GM12801 (cell line): ENCODE measurements around the gene TRMT6.

Experiments
- TF ChIP-seq, protein P1 (sequence below): IDR thresholded peaks from one replicate; pipeline ENCODE4 v1.5.1; 2011; ENCODE audit warnings: control low read depth; ENCODE audit not compliant: insufficient read length; ENCODE audit errors: extremely low read depth

Gene TRMT6

GRCh38 chr20:5895626-5896025, 54.7 kb downstream of the TRMT6 start:
- TF ChIP-seq, protein P1, sequence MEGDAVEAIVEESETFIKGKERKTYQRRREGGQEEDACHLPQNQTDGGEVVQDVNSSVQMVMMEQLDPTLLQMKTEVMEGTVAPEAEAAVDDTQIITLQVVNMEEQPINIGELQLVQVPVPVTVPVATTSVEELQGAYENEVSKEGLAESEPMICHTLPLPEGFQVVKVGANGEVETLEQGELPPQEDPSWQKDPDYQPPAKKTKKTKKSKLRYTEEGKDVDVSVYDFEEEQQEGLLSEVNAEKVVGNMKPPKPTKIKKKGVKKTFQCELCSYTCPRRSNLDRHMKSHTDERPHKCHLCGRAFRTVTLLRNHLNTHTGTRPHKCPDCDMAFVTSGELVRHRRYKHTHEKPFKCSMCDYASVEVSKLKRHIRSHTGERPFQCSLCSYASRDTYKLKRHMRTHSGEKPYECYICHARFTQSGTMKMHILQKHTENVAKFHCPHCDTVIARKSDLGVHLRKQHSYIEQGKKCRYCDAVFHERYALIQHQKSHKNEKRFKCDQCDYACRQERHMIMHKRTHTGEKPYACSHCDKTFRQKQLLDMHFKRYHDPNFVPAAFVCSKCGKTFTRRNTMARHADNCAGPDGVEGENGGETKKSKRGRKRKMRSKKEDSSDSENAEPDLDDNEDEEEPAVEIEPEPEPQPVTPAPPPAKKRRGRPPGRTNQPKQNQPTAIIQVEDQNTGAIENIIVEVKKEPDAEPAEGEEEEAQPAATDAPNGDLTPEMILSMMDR, result no peak

DNA sequence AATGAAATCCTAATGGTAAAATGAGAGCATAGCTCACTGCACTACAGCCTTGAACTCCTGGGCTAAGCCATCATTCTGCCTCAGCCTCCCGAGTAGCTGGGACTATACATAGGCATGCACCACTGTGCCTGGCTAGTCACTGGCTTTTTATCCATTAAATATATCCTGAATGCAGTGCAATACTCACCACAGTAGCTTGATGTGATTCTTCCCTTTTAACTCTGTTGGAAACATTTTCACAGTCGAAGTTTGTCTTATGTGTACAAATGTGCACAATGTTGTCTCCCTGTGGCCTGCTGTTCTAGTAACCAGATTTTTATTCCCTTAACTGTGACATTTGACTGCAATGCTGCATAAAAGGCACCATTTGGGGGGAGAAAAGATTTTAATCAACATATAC, 56.7 kb downstream of the TRMT6 start:
- TF ChIP-seq, protein P1, result no peak

DNA sequence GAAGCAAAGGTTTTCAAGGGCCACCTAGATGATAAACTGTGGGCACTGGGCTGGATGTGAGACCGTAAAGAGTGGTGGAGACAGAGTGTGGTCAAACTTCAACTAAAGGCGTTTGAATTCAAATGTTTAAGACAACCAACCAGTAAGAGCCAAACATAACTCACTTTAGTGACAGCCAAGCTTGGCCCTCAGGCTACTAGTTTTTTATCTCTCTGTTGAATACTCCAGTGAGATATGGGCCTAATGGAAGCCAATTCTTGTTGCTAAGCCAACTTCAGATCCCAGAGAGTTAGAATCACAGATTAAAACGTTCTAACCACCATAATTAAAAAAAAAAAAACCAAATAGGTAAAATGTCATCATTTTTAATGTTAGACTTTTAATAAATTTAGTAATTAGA, 57.3 kb downstream of the TRMT6 start:
- TF ChIP-seq, protein P1, result no peak

DNA sequence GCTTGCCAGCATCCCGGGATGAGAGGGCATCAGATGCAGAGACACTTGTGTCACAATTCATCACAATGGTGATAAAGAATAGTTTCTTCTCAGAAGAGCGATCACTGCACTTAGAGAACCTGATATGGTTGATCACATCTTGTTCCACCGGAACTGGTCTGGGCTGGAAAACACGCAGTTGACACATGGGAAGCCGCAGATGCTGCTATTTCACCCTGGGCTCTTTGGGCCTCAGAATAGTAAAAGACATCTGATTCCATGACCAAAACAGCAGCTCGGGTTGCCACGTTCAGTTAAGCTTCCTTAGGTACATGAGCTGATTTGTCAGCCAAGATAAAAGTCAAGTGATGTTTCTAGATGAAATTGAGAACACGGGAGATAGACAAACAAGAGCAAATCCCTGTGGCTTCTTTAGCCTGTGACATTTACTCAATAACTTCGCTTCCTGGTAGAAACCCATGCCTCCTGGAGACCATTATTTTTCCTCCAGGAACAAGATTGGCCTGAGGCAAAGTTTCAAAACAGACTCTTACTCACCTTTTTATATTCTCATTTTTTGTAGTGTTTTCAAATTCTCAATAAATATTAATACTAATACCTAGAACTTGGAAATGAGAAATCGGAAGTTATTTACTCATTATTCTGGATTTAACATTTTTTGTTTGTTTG, 59.4 kb downstream of the TRMT6 start:
- TF ChIP-seq, protein P1, result no peak

DNA sequence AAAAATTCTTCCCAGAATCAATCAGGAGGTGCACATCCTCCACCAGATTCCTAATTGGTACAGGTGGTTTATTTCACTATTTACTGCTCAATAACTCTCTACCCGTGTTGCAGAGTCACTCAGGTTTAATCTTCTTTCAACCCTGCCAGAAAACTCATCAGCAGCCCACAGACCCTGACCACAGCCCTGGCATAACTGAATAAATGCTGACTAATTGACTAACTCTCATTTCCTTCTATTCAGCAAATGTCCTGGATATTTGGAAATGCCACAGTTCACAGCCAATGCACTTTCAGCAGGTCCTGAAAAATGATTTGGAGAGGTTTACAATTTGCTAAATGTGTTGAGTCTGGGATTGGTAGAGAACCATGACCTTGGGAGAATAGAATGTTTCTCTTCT, 62.3 kb downstream of the TRMT6 start:
- TF ChIP-seq, protein P1, result no peak

GRCh38 chr20:5887386-5887785, 62.9 kb downstream of the TRMT6 start:
- TF ChIP-seq, protein P1, result no peak
